ENCODE data around the gene TJP3. TPM values are rescaled to one million over a fixed set of nuclear protein-coding genes. Genes with fewer than 3 reads are reported as not detected.

Gene TJP3, protein sequence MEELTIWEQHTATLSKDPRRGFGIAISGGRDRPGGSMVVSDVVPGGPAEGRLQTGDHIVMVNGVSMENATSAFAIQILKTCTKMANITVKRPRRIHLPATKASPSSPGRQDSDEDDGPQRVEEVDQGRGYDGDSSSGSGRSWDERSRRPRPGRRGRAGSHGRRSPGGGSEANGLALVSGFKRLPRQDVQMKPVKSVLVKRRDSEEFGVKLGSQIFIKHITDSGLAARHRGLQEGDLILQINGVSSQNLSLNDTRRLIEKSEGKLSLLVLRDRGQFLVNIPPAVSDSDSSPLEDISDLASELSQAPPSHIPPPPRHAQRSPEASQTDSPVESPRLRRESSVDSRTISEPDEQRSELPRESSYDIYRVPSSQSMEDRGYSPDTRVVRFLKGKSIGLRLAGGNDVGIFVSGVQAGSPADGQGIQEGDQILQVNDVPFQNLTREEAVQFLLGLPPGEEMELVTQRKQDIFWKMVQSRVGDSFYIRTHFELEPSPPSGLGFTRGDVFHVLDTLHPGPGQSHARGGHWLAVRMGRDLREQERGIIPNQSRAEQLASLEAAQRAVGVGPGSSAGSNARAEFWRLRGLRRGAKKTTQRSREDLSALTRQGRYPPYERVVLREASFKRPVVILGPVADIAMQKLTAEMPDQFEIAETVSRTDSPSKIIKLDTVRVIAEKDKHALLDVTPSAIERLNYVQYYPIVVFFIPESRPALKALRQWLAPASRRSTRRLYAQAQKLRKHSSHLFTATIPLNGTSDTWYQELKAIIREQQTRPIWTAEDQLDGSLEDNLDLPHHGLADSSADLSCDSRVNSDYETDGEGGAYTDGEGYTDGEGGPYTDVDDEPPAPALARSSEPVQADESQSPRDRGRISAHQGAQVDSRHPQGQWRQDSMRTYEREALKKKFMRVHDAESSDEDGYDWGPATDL
- total RNA-seq (ENCODE audit: unreplicated experiment): 3.1 TPM
- long read RNA-seq: 0 reads

DNA sequence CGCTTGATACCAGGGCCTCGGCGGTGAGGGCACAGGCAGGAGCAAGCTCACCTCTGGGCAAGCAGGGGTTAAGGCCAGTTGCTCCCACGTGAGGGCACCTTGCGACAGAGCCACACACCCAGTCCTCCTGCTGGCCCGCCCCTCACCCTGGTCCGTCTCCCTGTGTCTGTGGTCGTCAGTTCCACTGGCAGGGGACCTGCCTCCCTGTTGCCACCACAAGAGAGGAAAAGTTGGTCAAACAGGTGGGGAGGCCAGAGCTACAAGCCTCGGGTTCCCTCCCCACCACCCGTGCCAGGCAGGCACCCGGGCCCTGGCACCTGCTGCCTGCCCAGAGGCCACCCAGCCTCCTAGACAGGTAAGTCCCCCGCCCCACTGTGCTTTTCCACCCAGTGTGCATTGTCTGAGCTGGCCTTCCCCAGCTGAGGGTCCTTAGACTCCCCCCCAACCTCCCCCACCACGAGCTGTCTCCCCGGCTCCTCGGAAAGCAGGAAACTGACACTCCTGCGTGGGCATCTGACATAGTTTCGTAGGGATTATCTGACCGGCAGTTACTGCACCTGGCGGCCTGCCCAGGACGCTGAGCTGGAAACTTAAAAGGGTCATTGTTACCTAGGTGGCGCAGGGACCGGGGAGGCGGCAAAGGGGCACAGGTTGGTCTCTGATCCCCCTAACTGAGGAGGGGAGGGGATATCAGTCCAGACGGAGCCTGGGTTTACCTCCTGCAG, at the start of gene TJP3:
Gene TJP3, plus strand, starts transcription at position 178 of the 725 bp plus-strand sequence. CDS start 20,049 bp downstream, outside the sequence.
- H3K9me3 Mint-ChIP-seq (ENCODE audit: unreplicated experiment): peaks cover 4% of the 10 kb centered on the region
- TF ChIP-seq, protein P1, sequence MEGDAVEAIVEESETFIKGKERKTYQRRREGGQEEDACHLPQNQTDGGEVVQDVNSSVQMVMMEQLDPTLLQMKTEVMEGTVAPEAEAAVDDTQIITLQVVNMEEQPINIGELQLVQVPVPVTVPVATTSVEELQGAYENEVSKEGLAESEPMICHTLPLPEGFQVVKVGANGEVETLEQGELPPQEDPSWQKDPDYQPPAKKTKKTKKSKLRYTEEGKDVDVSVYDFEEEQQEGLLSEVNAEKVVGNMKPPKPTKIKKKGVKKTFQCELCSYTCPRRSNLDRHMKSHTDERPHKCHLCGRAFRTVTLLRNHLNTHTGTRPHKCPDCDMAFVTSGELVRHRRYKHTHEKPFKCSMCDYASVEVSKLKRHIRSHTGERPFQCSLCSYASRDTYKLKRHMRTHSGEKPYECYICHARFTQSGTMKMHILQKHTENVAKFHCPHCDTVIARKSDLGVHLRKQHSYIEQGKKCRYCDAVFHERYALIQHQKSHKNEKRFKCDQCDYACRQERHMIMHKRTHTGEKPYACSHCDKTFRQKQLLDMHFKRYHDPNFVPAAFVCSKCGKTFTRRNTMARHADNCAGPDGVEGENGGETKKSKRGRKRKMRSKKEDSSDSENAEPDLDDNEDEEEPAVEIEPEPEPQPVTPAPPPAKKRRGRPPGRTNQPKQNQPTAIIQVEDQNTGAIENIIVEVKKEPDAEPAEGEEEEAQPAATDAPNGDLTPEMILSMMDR (IDR thresholded peaks at IDR 0.05; ENCODE audit: partially characterized antibody, unreplicated experiment): no peak
- no peaks in the 10 kb centered on the region for H3K4me1 Mint-ChIP-seq (ENCODE audit: low read depth, unreplicated experiment)
- no peaks in the 10 kb centered on the region for H3K36me3 Mint-ChIP-seq (ENCODE audit: unreplicated experiment)
- no peak within 1 kb of the TSS for H3K4me3 Mint-ChIP-seq (ENCODE audit: unreplicated experiment)
- H3K27me3 Mint-ChIP-seq (ENCODE audit: unreplicated experiment): no peaks in the 10 kb centered on the region
- DNase-seq: no peak
- H3K27ac Mint-ChIP-seq (ENCODE audit: unreplicated experiment): no peak within 1 kb of the TSS

DNA sequence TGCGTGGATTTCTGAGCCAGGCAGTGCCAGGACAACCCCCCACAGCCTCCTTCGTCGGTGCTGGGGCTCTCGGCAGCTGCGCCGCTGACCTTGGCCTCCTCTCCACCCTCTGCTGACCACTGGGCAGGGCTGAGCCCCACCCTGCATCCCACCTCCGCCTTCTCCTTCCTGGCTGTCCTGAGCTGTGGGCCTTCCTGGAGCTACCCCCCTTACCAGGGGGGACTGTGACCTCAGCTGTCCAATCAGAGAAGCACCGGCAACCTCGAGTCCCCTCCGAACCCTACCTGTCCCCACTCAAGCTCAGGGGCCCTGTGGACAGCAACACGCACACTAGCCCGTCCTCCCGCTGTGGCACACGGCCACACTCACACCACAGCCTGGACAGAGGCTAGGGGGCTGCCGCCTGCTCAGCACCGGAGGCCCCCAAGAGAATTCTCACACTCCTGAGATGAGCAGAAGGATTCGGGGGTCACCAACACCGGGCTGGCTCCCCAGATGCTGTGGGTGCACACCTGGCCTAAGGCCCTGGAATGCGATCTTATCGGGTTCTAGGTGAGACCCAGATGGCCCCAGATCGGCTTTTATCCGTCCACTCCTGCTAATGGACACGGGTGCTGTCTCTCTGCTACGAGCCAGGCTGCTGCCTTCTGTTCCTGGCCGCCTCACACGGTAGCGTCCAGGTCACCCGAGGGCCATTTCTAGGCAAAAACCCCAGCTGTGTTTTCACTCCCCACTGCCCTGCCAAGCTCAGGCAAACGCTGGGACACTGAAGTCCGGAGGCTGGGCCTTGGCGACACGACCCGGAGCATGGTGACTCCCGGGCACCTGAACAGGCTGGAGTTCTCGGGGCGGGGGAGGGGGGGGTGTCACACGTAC, 49.1 kb upstream of the TJP3 start:
- Mint-ChIP-seq H3K4me3 (ENCODE audit: unreplicated experiment) (no peak overlapping the region), H3K27me3 (ENCODE audit: unreplicated experiment) (peaks cover 23% of the 10 kb centered on the region), H3K36me3 (ENCODE audit: unreplicated experiment) (peaks cover 7% of the 10 kb centered on the region), H3K4me1 (ENCODE audit: low read depth, unreplicated experiment) (peaks cover 17% of the 10 kb centered on the region), H3K27ac (ENCODE audit: unreplicated experiment) (peak overlapping the region; percentile 98), H3K9me3 (ENCODE audit: unreplicated experiment) (peaks cover 25% of the 10 kb centered on the region)
- no peak for DNase-seq
- TF ChIP-seq, protein P1 (IDR thresholded peaks at IDR 0.05; ENCODE audit: partially characterized antibody, unreplicated experiment): no peak

DNA sequence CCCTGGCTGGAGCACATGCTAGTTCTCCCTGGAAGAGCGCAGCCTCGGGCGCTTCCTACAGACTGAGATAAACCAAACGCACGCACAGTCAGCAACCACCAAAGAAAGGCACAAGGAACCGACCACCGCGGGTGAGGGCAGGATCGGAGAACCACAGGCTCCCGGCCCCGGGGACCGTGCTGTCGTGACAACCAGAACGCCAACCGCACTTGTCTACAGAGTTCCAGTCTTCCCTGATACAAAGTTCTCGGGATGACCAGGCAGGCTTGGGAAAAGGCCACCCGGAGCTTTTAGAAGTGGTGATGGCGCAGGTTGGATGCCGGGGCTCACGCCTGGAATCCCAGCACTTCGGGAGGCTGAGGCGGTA, 48.5 kb upstream of the TJP3 start:
- Mint-ChIP-seq H3K4me1 (ENCODE audit: low read depth, unreplicated experiment) (peaks cover 17% of the 10 kb centered on the region), H3K27me3 (ENCODE audit: unreplicated experiment) (peaks cover 22% of the 10 kb centered on the region), H3K4me3 (ENCODE audit: unreplicated experiment) (no peak overlapping the region), H3K36me3 (ENCODE audit: unreplicated experiment) (peaks cover 7% of the 10 kb centered on the region), H3K27ac (ENCODE audit: unreplicated experiment) (peak overlapping the region; percentile 91), H3K9me3 (ENCODE audit: unreplicated experiment) (peaks cover 25% of the 10 kb centered on the region)
- DNase-seq: no peak
- TF ChIP-seq, protein P1 (IDR thresholded peaks at IDR 0.05; ENCODE audit: partially characterized antibody, unreplicated experiment): no peak

DNA sequence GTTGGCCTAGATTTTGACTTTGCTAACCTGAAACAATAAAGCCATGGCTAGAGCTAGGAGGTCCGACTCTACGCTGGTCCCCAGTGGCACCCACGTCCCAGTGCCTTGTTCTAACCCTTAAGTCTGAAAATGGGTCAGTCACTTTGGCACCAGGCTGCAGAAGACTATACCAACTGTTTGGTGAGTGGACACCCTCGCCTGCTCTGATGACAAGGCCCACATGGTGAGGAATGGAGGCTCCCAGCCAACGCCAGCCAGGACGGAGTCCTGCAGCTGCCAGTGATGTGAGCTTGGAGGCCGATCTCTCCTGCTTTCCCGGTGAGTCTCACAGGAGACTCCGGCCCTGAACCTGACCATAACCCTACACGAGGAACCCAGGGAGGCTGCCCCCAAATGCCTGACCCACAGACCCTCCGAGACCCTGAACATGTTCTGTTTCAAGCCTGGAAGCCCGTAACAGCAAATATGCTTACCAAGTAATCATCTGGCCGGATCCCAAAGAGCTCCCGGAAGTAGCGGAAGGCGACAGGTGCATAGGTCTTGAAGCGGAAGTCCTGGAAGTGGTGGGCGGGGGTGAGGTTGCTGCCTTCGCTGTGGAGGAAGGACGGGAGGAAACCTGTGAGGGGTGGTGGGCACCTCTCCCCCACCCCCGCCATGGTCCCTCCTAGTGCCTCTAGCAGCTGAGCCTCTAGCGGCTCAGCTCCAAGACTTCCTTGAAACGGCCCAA, 47.5 kb upstream of the TJP3 start:
- Mint-ChIP-seq H3K9me3 (ENCODE audit: unreplicated experiment) (peaks cover 24% of the 10 kb centered on the region), H3K27ac (ENCODE audit: unreplicated experiment) (peak overlapping the region; percentile 59), H3K36me3 (ENCODE audit: unreplicated experiment) (peaks cover 7% of the 10 kb centered on the region), H3K4me1 (ENCODE audit: low read depth, unreplicated experiment) (peaks cover 17% of the 10 kb centered on the region), H3K4me3 (ENCODE audit: unreplicated experiment) (no peak overlapping the region), H3K27me3 (ENCODE audit: unreplicated experiment) (peaks cover 20% of the 10 kb centered on the region)
- DNase-seq: no peak
- TF ChIP-seq, protein P1 (IDR thresholded peaks at IDR 0.05; ENCODE audit: partially characterized antibody, unreplicated experiment): no peak

Data from glutamatergic neuron (in vitro differentiated cells).